Activated T-cell treated with anti-CD3 and anti-CD28 coated beads for 1 hour (primary cell): ENCODE results near the gene S100A4.
"Not testable (repeated sequence)": the region's sequence is repeated elsewhere in the genome, so short reads cannot be mapped to it uniquely, and the experiment has no call there.

Source experiments
- DNase-seq: peaks from one replicate; pipeline ENCODE4 v3.0.0-alpha.2; 2020; ENCODE audit warnings: low read depth

The S100A4 gene

DNA sequence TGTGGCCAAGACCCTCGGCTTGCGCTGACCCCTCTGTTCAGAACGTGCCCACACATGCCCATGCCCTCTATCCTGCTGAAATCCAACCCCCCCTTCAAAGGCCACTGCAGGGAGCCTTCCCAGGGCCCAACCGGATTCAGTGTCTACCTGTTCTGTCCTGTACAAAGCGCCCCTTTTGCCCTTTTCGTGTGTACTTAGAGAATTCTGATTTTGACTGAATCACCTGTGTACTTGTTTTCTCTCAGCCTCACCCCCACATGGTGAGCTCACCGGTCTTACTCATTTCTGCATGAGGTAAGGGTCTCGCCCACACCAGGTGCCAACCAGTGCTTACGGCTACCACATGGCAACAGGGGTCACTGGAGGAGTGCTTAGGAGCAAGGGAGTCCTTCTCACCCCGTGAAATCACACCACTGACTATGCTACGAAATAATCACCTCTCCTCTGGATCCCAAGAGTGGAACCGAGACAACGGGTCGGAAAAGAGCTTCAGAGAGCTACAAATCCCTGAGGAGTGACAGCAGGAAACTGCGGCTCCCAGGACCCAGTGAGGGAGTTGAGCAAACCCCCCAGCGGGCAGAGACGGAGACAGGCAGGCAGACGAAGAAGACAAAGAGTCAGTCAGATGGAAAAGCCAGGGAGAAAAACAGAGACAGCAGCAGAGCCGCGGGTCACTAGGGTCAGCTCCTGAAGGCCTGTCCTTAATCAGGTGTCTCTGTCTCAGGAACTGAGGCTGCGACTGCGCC is 22.2 kb upstream of the S100A4 start:
- no peak for DNase-seq

DNA sequence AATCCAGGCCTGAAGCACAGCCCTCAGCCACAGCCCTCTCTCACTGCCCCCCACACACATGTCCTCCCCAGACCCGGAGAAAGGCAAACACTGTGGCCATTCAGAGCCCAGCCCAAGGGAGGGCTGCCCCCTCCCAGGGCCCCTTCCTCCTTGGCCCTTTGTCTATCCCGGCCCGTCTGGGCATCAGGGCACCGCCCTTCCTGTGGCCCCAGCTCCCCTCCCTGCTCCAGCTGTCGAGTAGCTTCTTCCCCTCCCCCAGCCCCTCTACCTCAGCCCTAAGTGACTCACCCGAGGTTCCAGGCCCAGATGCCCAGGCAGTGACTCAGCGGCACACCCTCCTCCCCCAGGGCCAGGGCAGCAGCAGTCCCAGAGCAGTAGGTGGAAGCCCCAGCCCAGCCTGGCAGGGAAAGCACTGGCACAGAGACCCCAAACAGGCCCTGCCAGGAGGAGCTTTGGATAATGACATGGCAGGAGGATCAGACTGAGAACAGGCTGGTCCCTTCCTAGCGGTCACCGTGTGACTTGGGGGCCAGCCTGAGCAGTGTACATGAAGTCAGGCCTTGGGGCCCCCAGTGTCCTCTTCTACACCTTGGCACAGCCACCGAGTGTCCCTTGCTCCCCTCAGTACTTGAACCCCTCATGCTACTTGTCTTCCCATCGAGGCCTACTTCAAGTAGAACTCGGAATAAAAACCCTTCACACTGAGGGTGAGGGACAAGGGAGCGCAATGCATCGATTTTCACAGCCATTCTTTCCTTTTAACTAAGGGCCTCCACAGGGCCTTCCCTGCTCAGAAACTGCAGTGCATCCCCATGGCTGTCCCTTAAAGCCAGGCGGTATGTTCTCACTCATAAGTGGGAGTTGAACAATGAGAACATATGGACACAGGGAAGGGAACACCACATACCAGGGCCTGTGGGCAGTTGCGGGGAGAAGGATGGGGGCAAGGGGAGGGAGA is 21.1 kb upstream of the S100A4 start:
- peak; percentile 76 for DNase-seq

DNA sequence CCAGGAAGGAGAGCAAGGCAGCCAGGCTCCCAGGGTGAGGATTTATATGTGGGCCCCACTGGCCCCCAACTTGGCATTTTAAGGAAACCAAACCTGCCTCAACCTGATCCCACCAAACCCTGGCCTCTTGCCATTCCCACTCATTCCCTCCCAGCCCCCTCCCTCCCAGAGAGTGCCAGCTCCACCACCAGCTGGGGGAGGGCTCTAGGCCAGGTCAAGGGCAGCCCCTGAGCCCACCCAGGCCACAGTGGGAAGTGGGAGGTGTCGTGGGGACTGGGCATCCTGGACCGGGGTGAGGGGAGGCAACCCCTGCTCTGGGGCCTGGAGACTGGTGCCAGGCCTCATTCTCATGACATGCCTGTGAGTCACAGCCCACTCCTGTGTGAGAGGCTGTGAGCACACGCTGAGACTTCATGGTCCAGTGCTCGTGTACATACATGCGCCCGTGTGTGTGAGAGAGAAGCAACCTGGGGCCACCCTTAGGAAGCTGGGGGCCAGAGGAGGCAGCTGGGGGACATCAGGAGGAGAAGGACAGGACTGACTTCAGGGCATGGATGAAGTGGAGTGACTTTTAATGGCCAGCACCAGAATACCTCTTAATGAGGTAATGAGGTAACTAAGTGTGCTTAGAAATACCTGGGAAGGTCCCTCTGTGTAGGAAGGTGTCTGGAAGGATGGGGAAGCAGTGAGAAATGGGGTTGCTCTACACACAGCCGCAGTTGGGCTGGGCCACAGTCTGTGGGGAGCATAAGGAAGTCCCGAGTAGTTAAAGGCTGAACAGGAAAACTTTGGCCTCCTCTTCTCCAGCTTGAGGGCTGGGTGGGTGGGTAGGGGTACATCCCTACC is 20.1 kb upstream of the S100A4 start, which contains the start of gene S100A2:
S100A2 (minus strand) TSS at position 316 of the 846 bp plus-strand sequence. CDS start 1,967 bp downstream, outside the sequence.
- DNase-seq = no peak

DNA sequence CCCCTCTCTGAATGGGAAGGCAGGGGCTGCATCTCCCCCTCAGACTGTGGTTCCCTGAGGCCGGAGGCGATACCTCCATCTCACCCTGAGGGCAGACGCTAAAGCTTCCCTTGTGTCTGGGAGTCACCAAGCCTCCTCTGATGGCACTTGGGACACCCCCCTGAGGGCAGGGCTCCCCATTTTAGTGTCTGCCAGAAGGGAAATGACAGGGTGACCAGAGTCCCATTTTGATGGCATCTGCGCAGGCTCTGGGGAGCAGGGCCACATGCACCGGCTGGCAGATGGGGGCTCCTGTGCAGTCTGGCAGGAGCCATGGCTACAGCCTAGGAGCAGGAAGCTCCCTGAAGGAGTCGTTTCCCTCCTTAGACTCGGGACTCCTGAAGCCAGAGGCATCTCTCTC is 18.4 kb upstream of the S100A4 start:
- DNase-seq = no peak

DNA sequence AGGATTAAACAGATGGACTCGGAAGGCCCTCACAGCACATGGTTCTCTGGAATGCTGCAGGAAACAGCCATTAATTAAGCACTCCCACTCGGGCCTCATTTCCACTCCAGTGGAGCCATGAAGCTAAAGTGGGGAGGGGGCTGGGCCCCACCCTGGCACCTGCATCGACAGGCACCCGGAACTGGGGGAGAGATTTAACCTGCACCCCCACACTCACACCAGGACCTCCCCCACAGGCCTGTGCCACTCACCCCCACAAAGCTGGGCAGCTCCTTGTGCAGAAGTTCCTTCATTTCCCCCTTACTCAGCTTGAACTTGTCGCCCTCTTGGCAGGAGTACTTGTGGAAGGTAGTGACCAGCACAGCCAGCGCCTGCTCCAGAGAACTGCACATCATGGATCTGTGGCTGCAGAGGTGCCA is 17.9 kb upstream of the S100A4 start:
- no peak for DNase-seq

DNA sequence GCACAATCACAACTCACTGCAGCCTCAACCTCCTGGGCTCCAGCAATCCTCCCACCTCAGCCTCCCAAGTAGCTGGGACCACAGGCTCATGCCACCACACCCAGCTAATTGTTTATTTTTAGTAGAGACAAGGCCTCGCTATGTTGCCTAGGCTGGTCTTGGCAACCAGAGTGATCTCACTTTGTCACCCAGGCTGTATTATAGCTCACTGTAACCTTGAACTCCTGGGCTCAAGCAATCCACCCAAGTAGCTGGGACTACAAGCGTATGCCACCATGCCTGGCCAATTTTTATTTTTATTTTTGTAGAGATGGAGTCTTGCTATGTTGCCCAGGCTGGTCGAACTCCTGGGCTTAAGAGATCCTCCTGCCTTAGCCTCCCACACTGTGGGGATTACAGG is 16.4 kb upstream of the S100A4 start:
- not testable (repeated sequence) for DNase-seq

DNA sequence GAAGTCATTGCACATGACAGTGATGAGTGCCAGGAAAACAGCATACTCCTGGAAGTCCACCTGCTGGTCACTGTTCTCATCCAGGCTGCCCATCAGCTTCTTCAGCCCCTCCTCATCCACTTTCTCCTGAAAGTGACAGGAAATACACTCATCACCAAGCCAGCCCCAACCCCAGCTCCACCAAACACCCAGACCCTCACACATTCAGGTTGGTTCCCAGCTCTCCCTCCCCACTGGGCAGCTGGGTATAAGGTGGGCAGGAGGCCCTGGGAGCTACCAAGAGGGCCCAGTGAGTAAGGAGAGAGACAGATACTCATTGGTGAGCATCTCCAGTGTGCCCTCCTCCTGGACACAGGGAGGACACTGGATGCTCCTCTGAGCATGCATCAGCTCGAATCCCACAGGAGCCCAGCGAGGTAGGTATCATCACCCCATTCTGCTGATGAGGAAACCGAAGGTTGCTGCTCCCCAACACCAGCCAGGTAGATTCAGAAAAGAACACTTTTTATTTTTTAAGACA is 15.9 kb upstream of the S100A4 start:
- no peak for DNase-seq

DNA sequence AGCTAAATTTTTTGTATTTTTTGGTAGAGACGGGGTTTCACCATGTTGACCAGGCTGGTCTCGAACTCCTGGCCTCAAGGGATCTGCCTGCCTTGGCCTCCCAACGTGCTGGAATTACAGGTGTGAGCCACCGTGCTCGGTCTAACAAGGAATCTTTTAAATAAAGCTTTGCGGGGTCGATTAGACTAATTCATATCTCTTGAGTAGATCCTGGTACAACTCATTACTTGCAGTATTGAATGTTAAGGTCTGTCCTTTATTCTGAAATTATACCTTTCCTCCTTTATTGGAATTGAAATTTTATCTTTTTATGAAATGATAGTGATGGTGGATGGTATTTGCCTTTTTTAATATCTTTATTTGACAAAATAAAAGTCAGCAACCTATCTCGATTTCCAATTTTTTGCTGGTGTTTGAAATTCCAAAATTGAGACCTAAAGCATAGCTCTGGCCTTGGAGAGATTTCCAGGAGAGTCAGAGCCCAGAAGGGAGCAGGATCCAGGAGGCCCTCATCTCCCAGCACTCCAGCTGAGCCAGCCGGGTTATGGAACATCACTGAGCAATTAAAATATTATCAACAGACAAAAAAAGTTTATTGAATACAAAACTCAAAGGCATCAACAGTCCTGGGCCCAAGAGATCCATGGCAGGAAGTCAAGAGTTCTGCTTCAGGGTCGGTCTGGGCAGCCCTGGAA is 15.3 kb upstream of the S100A4 start:
- DNase-seq = no peak

DNA sequence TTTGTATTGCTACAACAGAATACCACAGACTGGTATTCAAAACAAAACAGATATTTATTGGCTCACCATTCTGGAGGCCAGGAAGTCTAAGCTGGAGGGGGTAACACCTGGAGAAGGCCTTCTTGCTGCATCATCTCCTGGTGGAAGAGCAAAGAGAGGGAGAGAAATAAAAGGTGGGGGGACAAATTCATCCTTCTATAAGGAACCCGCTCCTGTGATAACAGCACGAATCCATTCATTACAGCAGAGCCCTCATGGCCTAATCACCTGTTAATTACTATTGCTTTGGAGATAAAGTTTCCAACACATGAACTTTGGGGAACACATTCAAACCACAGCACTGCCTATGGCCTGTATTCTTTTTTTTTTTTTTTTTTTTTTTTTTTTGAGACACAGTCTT is 14.6 kb upstream of the S100A4 start:
- no peak for DNase-seq

DNA sequence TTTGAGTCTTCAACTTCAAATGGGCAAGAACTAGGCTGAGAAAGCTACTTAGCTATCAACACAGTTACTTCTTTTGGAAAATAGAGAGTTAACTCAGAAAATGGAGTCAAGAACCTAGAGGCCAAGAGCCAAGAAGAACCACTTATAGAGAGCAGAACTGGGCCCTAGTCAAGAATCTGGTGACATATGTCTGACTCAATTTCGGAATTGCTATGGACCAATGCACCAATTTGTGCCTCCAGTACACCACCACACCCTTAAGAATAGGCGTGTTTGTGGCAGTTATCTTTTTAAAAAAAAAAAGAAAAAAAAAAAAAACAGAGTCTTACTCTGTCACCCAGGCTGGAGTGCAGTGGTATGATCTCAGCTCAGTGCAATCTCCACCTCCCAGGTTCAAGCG is 12.3 kb upstream of the S100A4 start:
- no peak for DNase-seq

DNA sequence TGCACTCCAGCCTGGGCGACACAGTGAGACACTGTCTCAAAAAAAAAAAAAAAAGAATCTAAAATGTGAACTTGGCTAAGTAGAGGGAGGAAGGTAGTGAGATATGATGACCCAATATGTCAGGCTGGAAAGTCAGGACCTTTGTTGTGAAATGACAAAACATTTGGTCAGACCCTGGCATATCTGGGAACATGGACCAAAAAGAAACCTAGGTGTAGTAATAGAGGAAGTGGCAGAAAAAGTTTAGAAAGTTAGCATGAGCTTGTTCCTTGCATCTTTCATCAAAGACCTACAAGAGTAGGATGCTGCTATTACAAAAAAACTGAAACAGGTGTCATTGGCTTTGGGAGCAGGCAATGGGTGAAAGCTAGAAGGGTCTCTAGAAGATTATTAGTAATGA is 10.7 kb upstream of the S100A4 start:
- DNase-seq = no peak

DNA sequence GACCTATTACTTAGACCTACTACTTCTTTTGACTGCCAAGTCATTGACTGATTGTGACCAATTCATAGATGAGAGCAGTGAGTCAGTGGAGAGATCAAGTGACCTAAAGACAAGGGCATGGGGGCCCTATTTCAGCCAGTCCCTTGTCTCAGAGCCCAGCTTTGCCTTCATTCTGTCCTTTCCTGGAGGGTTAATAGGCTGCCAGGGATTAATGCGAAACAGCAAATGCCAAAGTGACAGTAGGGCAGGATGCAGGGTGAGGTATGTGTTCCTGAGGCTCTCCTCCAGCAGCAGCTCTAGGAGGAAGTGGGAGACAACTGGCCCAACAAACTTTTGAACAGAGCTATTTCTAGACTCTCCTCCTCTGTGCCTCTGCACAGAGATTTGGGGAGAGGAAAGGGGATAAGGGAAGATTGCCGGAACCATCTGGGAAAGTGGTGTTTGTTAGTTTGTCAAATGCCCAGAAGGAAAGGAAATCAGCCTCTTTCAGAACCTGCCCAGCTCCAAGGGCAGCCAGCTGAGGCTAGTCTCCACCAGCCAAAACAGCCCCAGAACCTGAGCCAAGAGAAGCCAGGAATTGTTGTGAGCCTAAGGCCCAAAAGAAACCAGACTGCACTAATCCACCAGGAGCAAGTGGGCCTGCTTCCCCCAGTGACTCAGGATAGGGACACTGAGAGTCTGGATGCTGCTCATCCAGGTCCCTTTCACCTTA is 8.4 kb upstream of the S100A4 start:
- DNase-seq = no peak

DNA sequence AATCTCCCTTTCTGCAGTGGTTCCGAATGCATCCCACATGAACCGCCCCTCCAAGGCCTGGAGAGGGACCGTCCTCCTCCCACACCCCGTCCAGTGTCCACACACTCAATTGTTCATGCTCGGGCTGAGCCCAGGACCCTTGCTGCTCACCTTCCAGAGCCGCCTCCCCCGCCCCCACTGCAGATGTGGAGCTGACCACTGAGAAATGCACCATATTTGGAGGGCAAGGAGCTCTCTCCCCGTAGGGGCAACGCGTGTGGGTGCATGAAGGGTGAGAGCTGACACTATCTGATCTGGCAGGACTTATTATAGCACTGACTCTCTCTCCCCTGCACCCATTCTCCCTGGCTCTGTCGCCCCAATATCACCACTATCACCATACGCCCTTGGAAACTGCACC is 7.5 kb upstream of the S100A4 start:
- DNase-seq = no peak

DNA sequence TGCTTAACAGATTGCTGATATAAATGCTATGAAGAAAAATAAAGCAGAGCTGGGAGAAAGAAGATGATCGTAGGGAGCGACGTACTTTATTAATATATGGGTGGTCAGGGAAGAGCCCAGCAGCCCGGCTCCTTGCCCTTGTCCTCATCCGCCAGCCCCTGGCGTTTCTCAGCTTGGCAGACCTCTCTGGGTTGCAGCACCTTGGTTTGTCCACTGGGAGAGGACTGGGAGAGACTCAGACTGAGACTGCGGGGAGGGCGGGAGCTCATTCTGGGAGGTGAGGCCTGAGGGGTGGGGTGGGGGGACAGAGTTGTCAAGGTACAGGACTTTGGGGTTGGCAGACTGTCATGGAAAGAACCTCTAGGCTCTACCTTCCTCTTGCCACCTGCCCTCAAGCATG is 6.7 kb upstream of the S100A4 start:
- DNase-seq = no peak

DNA sequence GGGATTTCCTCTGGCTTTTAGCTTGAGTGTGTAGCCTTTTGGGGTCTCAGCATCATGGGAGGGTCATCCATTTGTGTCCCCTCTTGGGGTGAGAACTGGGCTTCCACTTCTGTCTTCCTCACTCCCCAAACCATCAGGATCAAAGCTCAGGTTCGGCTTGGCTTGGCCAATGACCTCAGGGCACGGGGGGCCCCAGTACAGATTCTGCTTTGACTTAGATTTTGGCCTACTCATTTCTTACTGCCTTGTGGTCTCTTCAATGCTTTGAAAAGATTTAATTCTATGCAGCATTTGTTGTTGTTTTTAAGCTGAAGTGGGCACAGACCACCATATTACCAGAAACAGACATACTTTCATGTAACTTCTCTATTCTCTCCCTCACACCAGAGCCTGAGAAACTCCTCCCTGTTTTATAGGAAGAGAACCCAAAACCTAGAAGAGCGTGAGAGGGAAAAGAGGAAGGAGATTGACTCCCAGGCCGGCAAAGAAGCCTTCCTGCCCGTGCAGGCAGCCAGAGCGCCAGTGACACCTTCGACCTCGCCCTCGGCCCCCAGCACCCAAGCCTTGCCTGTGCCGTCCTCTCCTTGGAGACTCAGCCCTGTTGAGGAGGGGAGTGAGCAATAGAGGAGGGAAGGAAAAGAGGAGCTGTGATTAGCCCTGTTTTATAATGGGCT is 5.4 kb upstream of the S100A4 start:
- DNase-seq = no peak

DNA sequence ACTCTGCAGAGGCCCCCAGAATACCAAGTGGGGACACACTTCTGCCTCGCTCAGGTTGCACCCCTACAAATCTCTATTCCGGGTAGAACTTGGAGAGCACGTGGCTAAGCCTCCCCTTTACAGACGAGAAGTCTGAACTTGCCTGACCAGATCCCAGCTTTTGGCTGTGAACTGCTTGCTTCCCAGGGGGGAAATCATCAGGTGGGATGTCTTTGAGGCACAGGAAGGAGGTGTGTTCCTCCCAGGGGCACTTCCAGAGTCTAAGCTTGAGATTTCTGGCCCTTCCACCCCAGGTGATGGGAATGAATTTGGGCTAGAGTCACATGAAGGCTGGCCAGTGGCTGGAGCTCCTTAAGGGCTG is 4.8 kb upstream of the S100A4 start:
- no peak for DNase-seq

DNA sequence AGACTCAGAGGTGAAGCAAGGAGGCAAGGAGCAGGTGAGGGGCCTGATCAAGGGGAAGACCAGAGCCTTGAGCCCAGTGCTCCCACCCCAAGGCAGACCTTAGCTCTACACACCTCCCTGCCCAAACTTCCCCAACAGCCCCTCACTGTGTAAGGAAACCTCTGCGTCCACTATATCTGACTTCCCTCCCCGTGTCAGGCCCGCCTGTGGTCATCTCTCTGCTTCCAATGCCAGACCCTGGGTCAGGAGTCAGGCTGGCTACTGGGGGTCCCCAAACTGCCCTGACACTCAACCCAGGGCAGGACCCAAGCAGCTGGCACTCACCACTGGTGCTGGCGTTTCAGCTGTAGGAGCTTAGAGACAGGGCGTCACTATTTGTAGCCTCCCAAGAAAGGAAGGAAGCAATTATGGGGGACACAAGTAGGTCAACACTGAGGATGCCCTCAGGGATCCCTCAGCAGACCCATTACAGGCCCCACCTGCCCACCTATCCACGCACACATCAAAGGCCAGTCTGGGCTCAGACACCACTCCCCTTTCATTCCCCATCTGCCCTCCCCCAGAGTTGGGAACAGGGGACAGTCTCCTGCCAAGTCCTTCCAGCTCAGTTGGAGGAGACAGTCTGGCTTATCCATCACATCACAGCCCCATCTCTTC is 4.3 kb upstream of the S100A4 start:
- DNase-seq = no peak

DNA sequence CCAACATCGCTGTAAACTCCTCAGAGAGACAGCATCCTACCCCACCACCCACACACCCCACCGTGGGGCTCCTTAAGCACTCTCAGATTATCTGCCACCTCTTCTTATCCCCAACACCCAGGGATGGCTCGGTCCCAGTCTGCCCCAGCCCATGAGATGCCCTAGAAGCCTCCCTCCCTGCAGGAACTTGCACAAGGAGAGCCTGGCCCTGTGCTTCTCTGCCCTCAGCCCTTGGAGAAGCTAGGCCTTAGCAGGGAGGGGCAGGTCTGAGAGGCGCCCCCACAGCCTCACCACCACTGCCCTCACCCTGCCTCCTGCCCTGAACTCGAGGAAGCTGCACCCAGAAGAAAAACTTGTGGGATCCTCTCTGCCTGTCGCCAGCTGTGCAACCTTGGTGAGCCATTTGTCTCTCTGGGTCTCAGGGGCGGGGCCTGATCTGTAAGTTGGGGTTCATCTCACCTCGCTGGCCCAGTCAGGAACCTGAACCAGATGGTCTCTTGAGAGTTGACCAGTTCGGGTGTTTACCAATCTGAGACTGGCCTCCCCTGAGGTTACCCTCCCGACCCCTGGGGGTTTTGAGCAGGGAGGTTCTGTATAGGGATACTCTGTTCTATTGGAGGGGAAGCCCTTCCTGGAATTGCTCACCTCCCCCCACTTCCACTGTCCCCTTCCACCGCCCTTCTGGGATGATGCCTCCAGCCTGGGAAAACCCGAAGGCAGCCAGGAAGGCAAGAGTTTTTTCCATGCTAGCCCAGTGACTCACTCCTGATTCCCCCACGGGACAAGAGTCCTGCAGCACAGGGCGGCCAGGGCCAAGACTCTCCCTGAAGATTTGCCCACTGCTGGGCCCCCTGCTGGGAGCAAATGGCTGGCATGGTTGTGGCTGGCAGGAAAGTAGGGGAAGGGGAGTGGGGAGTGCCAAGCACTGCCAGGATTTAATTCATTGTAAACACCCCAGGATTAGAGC is 3.4 kb upstream of the S100A4 start, which contains the start of gene S100A3:
S100A3 (minus strand) TSS at position 537 of the 967 bp plus-strand sequence. CDS start 773 bp downstream, outside the sequence.
- no peak for DNase-seq
